PC-9 (cell line): ENCODE measurements around the gene ZNF598.

Source experiments
- EZH2 ChIP-seq: fragments of 200-600 bp; sonication (generic); IDR thresholded peaks from 2 replicates; pipeline ENCODE4 v1.8.0; 2017; ENCODE audit warnings: antibody characterized with exemption, low read depth
- TF ChIP-seq, protein P1 (sequence below): fragments of 200-600 bp; sonication (generic); conservative IDR thresholded peaks from 2 replicates; pipeline ENCODE4 v1.6.1; 2017; ENCODE audit warnings: mixed run types, antibody characterized with exemption, mild to moderate bottlenecking, moderate library complexity

DNA sequence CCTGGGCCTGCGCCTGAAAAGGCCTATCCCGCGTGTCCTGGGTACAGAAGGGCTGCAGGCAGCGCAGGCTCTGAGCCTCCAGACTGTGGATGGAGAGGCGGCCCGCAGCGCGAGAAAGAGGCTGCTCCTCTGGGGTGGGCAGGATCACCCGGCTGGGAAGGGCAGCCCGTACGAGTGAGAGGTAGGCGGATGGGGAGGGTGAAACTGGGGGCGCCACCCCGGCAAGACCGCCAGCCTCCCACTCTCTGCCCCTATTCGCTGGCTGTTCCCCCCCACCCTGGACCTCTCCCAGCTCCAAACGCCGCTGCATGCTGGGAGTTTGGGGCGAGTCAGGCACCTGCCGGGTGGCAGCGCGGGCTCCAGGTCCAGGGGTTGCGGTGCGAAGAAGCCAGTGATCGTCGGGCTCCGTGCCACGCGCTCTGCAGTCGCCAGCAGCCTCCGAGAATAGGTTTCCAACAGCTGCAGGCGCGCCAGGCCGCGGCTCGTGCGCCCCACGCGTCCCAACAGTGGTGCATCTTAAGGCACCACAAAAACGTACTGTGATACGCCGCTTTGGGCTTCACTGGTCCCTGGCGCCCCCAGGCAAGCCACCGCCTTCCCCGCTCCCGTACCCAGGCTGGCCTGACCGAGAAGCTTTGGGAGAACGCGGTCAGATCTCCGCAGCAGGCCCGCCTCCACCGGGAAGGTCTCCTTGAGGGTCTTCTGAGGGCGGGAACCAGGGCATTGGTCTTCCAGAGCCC is 29.4 kb downstream of the ZNF598 start:
- TF ChIP-seq, protein P1, sequence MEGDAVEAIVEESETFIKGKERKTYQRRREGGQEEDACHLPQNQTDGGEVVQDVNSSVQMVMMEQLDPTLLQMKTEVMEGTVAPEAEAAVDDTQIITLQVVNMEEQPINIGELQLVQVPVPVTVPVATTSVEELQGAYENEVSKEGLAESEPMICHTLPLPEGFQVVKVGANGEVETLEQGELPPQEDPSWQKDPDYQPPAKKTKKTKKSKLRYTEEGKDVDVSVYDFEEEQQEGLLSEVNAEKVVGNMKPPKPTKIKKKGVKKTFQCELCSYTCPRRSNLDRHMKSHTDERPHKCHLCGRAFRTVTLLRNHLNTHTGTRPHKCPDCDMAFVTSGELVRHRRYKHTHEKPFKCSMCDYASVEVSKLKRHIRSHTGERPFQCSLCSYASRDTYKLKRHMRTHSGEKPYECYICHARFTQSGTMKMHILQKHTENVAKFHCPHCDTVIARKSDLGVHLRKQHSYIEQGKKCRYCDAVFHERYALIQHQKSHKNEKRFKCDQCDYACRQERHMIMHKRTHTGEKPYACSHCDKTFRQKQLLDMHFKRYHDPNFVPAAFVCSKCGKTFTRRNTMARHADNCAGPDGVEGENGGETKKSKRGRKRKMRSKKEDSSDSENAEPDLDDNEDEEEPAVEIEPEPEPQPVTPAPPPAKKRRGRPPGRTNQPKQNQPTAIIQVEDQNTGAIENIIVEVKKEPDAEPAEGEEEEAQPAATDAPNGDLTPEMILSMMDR, result no peak
- TF ChIP-seq EZH2, result no peak
